ENCODE data around the gene UBE3D.

The UBE3D gene

DNA sequence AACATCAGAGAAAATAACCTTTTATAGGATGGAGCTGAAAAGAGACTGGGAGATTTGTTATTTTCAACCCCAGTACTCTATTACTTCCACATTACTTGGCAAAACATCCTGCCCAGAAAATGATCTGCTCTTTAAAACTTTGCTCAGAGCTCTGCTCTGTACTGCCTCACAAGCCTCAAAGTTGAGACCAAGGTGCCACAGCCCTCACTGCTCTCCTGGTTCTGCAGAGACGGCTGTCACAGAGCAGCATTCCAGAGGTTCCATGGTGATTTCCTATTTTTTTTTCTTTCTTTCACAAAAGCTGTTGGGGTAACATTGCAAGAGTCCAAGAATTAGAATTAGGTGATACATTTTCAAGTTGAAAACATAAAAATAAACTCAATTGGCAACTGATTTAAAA, 155.2 kb downstream of the UBE3D start:
- DNase-seq (ENCODE audit: low read depth): no peak
- no peak for TF ChIP-seq CTCF (IDR thresholded peaks at IDR 0.05; ENCODE audit: insufficient read depth, low read depth, low read length, missing control alignments)
- H3K4me3 ChIP-seq (ENCODE audit: low read depth, low read length): no peak overlapping the region

GRCh38 chr6:82909551-82909950, 156.1 kb downstream of the UBE3D start:
- DNase-seq (ENCODE audit: low read depth): no peak
- no peak for TF ChIP-seq CTCF (IDR thresholded peaks at IDR 0.05; ENCODE audit: insufficient read depth, low read depth, low read length, missing control alignments)
- no peak overlapping the region for H3K4me3 ChIP-seq (ENCODE audit: low read depth, low read length)

- no peak for TF ChIP-seq CTCF (IDR thresholded peaks at IDR 0.05; ENCODE audit: insufficient read depth, low read depth, low read length, missing control alignments)
- DNase-seq (ENCODE audit: low read depth): no peak
- no peak overlapping the region for H3K4me3 ChIP-seq (ENCODE audit: low read depth, low read length)
Observed at GRCh38 chr6:82908661-82909060, 157.0 kb downstream of the UBE3D start.

GRCh38 chr6:82906951-82907350, 158.7 kb downstream of the UBE3D start:
- DNase-seq (ENCODE audit: low read depth): no peak
- no peak for TF ChIP-seq CTCF (IDR thresholded peaks at IDR 0.05; ENCODE audit: insufficient read depth, low read depth, low read length, missing control alignments)
- H3K4me3 ChIP-seq (ENCODE audit: low read depth, low read length): no peak overlapping the region

DNA sequence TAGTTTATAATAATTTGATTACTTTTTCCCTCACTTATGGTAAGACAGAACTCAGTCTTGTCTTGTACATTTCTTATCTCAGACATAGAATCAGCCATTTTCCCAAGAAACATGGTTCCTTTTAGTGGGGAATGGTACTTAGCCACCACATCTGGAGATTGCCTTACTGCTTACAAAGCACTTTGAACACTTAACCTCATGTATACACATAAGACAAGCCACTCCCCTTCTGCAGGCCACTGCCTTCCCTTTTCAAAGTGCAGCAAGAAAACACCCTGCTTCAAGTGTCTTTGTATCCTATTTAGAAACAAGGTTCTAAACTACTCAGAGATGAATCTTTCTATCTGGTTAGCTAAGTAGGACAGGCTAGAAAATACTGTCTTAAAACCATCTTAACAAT, 159.2 kb downstream of the UBE3D start:
- no peak for DNase-seq (ENCODE audit: low read depth)
- TF ChIP-seq CTCF (IDR thresholded peaks at IDR 0.05; ENCODE audit: insufficient read depth, low read depth, low read length, missing control alignments): no peak
- no peak overlapping the region for H3K4me3 ChIP-seq (ENCODE audit: low read depth, low read length)

GRCh38 chr6:82904860-82905259, 160.8 kb downstream of the UBE3D start:
- H3K4me3 ChIP-seq (ENCODE audit: low read depth, low read length): no peak overlapping the region
- DNase-seq (ENCODE audit: low read depth): no peak
- TF ChIP-seq CTCF (IDR thresholded peaks at IDR 0.05; ENCODE audit: insufficient read depth, low read depth, low read length, missing control alignments): no peak

- no peak for DNase-seq (ENCODE audit: low read depth)
- no peak for TF ChIP-seq CTCF (IDR thresholded peaks at IDR 0.05; ENCODE audit: insufficient read depth, low read depth, low read length, missing control alignments)
Observed at GRCh38 chr6:82904257-82904656, 161.4 kb downstream of the UBE3D start.

More at GRCh38 chr6:82904257-82904656, 161.4 kb downstream of the UBE3D start:
- H3K4me3 ChIP-seq (ENCODE audit: low read depth, low read length): no peak overlapping the region
